HL-60 (cell line): ENCODE data around the gene KRT3.

Experiments
- DNase-seq, 2 experiments: peaks; one replicate each; pipeline ENCODE4 v3.0.0-alpha.2; 2010 to 2020; ENCODE audit warnings: low read depth in 1 of 2, low spot score in 1 of 2
- H3K27ac ChIP-seq: fragments of 250-450 bp; sonication (Bioruptor Pico); replicated peaks from 2 replicates; pipeline ENCODE4 v1.5.1; 2020; ENCODE audit warnings: mild to moderate bottlenecking, moderate library complexity
- H3K27me3 ChIP-seq: fragments of 250-450 bp; sonication (Bioruptor Pico); 2 replicates; pipeline ENCODE4 v1.5.1; 2021; ENCODE audit warnings: mild to moderate bottlenecking, moderate library complexity; ENCODE audit not compliant: insufficient read depth, poor library complexity, severe bottlenecking
- H3K4me3 ChIP-seq: replicated peaks from 2 replicates; pipeline ENCODE4 v1.5.1; 2011; ENCODE audit warnings: mild to moderate bottlenecking, control low read depth, low read length; ENCODE audit not compliant: insufficient read depth
- GABPA ChIP-seq: IDR thresholded peaks from 2 replicates; pipeline ENCODE4 v1.6.1; 2012; ENCODE audit warnings: low read depth
- POLR2AphosphoS5 ChIP-seq: IDR thresholded peaks from 2 replicates; pipeline ENCODE4 v1.6.1; 2012; ENCODE audit warnings: low read depth
- SPI1 ChIP-seq: IDR thresholded peaks from 2 replicates; pipeline ENCODE4 v1.6.1; 2012; ENCODE audit warnings: low read depth, mild to moderate bottlenecking, borderline replicate concordance
- TF ChIP-seq, protein P1 (sequence below): IDR thresholded peaks from one replicate; pipeline ENCODE4 v1.5.1; 2011; ENCODE audit warnings: low read length, control low read depth, inconsistent platforms; ENCODE audit not compliant: insufficient read depth
- TF ChIP-seq, protein P2 (sequence below): IDR thresholded peaks from 2 replicates; pipeline ENCODE4 v1.6.1; 2012; ENCODE audit warnings: low read depth; ENCODE audit not compliant: insufficient replicate concordance

KRT3 gene

DNA sequence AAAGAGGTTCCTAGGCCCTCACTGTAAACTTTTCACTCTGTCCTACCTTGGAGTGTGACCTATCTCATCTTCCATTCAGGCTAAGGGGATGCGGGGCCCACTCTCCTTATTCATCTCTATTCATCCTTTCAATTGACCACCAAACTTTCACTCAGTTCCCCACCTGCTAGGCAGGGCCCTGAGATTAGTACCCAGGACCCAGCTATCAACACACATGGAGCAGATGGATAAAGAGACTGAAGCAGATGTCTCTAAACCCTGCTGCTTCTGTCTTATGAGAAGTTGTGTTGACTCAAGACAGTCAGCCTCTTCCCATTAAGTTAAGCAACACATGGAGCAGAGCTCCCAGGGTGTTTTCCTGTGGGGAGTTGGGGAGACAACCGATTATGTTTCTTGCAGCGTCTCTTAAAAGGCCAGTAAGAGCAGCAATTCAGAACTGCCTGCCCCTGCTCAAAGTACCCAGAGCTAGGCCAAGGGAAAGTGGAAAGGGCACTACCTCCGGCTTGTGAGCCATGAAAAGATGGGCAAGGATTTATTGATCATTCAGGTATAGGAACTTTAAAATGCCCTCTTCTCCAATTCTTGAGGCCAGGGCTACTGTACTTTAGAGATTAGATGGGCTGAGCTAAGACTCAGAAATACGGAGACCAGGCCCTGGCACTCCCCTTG, 29.4 kb downstream of the KRT3 start:
- Histone ChIP-seq H3K27me3 (no peaks in the 10 kb centered on the region), H3K27ac (no peak overlapping the region), H3K4me3 (no peak overlapping the region)
- TF ChIP-seq, protein P1, sequence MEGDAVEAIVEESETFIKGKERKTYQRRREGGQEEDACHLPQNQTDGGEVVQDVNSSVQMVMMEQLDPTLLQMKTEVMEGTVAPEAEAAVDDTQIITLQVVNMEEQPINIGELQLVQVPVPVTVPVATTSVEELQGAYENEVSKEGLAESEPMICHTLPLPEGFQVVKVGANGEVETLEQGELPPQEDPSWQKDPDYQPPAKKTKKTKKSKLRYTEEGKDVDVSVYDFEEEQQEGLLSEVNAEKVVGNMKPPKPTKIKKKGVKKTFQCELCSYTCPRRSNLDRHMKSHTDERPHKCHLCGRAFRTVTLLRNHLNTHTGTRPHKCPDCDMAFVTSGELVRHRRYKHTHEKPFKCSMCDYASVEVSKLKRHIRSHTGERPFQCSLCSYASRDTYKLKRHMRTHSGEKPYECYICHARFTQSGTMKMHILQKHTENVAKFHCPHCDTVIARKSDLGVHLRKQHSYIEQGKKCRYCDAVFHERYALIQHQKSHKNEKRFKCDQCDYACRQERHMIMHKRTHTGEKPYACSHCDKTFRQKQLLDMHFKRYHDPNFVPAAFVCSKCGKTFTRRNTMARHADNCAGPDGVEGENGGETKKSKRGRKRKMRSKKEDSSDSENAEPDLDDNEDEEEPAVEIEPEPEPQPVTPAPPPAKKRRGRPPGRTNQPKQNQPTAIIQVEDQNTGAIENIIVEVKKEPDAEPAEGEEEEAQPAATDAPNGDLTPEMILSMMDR, result no peak
- TF ChIP-seq GABPA (no peak), POLR2AphosphoS5 (no peak), SPI1 (no peak)
- TF ChIP-seq, protein P2, sequence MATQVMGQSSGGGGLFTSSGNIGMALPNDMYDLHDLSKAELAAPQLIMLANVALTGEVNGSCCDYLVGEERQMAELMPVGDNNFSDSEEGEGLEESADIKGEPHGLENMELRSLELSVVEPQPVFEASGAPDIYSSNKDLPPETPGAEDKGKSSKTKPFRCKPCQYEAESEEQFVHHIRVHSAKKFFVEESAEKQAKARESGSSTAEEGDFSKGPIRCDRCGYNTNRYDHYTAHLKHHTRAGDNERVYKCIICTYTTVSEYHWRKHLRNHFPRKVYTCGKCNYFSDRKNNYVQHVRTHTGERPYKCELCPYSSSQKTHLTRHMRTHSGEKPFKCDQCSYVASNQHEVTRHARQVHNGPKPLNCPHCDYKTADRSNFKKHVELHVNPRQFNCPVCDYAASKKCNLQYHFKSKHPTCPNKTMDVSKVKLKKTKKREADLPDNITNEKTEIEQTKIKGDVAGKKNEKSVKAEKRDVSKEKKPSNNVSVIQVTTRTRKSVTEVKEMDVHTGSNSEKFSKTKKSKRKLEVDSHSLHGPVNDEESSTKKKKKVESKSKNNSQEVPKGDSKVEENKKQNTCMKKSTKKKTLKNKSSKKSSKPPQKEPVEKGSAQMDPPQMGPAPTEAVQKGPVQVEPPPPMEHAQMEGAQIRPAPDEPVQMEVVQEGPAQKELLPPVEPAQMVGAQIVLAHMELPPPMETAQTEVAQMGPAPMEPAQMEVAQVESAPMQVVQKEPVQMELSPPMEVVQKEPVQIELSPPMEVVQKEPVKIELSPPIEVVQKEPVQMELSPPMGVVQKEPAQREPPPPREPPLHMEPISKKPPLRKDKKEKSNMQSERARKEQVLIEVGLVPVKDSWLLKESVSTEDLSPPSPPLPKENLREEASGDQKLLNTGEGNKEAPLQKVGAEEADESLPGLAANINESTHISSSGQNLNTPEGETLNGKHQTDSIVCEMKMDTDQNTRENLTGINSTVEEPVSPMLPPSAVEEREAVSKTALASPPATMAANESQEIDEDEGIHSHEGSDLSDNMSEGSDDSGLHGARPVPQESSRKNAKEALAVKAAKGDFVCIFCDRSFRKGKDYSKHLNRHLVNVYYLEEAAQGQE, result no peak
- DNase-seq, result no peak

DNA sequence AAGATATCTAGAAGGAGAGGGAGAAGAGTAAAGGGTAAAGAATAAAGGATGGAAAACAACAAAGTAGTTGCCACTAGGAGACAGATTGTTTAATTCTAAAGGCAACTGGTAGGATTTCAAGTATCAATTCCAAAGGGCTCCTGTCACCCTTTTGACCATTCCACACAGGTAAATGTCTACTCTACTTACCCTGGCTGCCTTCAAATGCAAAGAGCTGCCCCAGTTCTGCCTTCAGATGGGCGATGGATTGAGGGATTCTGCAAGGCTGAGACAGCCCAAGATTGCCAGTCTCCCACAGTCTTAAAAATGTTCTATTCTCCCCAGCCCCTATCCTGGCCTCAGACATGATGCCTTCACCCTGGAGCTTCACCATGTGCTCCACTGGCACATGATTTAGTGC, 30.2 kb downstream of the KRT3 start:
- Histone ChIP-seq H3K27me3 (no peaks in the 10 kb centered on the region), H3K4me3 (no peak overlapping the region), H3K27ac (no peak overlapping the region)
- TF ChIP-seq POLR2AphosphoS5, result no peak
- no peak for TF ChIP-seq SPI1
- no peak for TF ChIP-seq GABPA
- TF ChIP-seq, protein P1, result no peak
- TF ChIP-seq, protein P2, result no peak
- DNase-seq, result no peak

DNA sequence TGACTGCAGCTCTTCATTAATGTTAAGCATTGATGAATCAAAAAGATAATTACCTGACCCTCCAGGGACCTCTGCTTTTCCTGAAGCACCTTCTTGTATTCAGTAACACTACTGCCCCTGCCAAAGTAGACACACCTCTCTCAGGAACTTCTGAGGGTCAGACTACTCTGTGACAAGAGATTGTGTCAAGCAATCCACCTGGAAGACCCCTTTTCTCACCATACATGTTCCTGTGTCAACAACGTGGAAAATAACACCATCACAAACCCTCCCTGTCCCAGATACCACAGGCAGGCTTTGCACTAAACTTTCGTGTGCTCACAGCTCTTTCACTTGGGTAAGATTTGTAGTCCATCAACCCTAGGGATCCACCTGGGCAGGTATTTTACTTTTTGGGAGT, 31.9 kb downstream of the KRT3 start:
- Histone ChIP-seq H3K4me3 (no peak overlapping the region), H3K27ac (no peak overlapping the region), H3K27me3 (no peaks in the 10 kb centered on the region)
- DNase-seq, result no peak
- TF ChIP-seq, protein P2, result no peak
- no peak for TF ChIP-seq POLR2AphosphoS5
- TF ChIP-seq GABPA, result no peak
- TF ChIP-seq SPI1, result no peak
- TF ChIP-seq, protein P1, result no peak
